Inferior parietal cortex (tissue), 1 donor: ENCODE results near the gene GRK4.
"Not testable (repeated sequence)": the region's sequence is repeated elsewhere in the genome, so short reads cannot be mapped to it uniquely, and the experiment has no call there.

Experiments used
- DNase-seq: peaks from one replicate; pipeline ENCODE4 v3.0.0-alpha.2; 2016; ENCODE audit errors: extremely low spot score

Gene GRK4

GRCh38 chr4:3039706-3040366 lies 76.5 kb downstream of the GRK4 start:
- DNase-seq = no peak

- DNase-seq = no peak
These were observed 77.3 kb downstream of the GRK4 start for GRCh38 chr4:3040452-3041191.

- no peak for DNase-seq
These were observed 78.1 kb downstream of the GRK4 start for GRCh38 chr4:3041192-3042142.

GRCh38 chr4:3042226-3042625 lies 78.9 kb downstream of the GRK4 start:
- DNase-seq = no peak

GRCh38 chr4:3043282-3044020 lies 80.1 kb downstream of the GRK4 start:
- no peak for DNase-seq

- DNase-seq = no peak
These were observed 81.8 kb downstream of the GRK4 start for GRCh38 chr4:3044870-3045819.

- DNase-seq = no peak
These were observed 82.8 kb downstream of the GRK4 start for GRCh38 chr4:3046162-3046561.

GRCh38 chr4:3046623-3047022 lies 83.3 kb downstream of the GRK4 start:
- no peak for DNase-seq

- peak; percentile 70 for DNase-seq
These were observed 84.3 kb downstream of the GRK4 start for GRCh38 chr4:3047464-3048286.

- DNase-seq = not testable (repeated sequence)
These were observed 87.9 kb downstream of the GRK4 start for GRCh38 chr4:3051141-3051897.

- DNase-seq = no peak
These were observed 90.9 kb downstream of the GRK4 start for GRCh38 chr4:3054169-3054759.

GRCh38 chr4:3059943-3060342 lies 96.6 kb downstream of the GRK4 start:
- no peak for DNase-seq

- no peak for DNase-seq
These were observed 97.6 kb downstream of the GRK4 start for GRCh38 chr4:3060946-3061345.

- DNase-seq = no peak
These were observed 99.1 kb downstream of the GRK4 start for GRCh38 chr4:3062471-3062870.

- DNase-seq = no peak
These were observed 102.2 kb downstream of the GRK4 start for GRCh38 chr4:3065551-3065950.

GRCh38 chr4:3066836-3067400 lies 103.5 kb downstream of the GRK4 start:
- no peak for DNase-seq

- no peak for DNase-seq
These were observed 104.2 kb downstream of the GRK4 start for GRCh38 chr4:3067473-3068001.

GRCh38 chr4:3069661-3070199 lies 106.4 kb downstream of the GRK4 start:
- no peak for DNase-seq
